Fibroblast of skin of abdomen (primary cell): ENCODE data around the gene GP1BB.
A peak's percentile ranks its signal among the peaks of the same experiment; 100 is the strongest.
"Not testable (repeated sequence)": the region's sequence is repeated elsewhere in the genome, so short reads cannot be mapped to it uniquely, and the experiment has no call there.

ENCODE experiments used
- DNase-seq: peaks from one replicate; pipeline ENCODE4 v3.0.0-alpha.2; 2013

GP1BB gene

DNA sequence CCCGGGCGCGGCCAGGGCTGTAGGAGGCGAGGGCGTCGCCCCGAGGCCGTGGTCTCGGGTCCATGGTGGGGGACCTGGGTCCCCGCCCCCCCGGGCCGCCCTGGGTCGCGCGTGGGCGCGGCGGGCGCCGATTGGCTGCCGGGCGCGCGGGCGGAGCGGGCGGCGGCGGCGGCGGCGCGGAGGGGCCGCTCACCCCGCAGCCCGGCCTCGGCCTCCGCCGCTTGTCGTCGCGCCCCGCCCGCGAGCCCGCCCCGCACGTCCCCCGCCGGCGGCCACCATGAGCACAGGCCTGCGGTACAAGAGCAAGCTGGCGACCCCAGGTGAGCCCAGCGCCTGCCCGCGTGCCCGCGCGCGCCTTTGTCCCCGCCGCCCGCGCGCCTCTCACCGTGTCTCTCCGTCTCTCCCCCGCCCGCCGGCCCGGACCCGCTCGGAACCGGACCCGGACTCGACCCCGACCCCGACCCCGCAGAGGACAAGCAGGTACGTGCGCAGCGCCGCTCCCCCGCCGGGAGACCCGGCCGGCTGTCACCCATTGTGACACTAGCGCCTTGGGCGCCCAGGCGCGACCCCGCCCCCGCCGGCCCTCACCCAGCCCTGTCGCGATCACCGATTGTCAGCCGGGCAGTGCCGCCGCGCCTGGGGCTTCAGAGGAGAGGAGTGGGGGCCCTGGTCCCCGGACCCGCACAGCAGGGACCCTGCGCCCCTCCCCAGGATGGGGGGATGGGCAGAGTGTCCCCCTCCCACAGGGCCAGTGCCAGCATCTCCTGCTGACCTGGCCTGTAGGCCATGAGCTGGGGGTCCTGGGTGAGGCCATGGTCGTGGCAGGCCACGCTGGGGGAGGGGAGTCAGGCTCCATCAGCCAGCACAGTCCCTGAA is 8.8 kb upstream of the GP1BB start, which contains the start of gene SEPTIN5:
Gene SEPTIN5 (plus strand): TSS at position 192 of the 876 bp plus-strand sequence. CDS start 86 bp downstream, at position 278.
- no peak for DNase-seq

DNA sequence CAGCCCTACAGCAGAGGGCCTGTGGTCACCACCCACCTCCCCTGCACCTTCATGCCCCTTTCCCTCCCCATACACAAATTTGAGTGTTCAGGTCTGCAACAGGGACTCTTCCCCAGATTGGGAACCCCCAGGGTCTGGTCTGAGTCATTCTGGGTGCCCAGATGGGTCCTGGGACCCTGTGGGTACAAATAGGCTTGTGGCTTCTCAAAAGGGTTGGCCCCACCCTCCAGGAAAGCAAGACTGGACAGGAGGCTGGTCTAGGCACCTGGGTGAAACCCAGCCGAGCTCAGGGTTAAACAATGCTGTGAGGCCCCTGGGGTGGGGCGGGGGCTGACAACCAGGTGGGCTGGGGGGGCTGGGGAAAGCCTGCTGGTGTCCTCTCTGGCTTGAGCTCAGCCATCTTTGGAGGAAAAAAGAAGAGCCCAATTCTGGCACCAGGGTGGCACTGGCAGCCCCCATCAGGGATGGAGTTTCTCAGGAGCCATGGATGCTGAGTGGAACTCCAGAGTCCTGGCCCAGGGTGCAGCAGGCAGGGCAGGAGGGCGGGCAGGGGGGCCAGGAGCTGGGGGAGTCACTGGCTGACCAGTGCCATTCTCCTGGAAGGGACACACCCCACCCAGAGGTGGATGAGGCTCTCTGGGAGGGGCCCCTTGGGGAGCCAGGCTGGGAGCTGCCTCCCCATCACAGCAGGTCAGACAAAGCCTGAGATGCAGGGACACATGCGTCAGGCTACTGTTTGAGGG is 8.0 kb upstream of the GP1BB start:
- DNase-seq, result no peak

DNA sequence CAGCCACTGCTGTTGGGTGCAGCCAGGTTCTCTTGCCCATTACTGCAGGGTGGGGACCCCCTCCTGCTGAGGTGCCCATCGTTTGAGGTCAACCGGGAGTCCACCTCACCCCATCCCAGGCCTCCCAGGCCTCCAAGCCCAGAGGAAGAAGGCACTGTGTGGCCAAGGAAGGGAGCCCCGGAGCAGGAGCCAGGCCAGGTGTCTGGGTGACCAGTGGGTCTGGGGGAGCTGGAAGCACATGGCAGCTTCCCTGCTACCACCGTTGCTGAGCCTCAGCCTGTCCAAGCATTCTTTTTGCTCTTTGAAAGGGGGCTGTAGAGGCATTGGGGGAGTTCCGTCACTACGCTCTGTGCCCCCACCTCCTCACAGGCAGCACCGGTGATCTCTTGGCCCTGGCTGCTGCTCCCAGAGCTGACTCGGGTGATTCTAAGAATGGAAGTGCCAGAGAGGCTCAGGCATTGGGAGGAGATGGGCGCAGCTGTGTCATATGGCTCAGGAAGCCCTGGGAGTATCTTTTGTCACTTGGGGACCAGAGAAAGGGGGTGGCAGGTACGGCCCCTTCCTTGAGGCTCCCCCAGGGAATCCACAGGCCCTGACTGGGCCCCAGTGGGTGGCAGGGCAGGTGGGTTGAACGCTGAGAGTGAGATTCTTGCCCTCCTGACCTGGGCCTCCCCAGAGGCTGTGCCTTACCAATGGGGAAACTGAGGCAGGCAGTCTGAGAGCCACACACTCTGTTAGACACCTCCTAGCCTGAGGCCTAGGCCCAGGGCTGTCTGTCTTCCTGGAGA is 7.1 kb upstream of the GP1BB start:
- DNase-seq, result no peak

DNA sequence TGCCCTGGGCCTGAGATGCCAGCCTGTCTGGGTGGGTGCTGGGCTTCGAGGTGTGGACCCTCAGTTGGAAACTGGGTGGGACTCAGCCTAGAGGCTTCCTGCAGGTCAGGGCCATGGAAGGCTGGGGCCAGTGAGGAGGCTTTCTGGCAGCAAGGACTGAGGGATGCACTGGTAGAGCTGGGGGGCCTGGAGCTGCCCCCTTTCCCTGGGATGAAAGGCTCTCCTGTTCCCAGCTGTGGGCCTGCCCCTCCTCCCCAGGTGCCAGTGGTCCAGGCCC is 6.6 kb upstream of the GP1BB start:
- DNase-seq, result no peak

DNA sequence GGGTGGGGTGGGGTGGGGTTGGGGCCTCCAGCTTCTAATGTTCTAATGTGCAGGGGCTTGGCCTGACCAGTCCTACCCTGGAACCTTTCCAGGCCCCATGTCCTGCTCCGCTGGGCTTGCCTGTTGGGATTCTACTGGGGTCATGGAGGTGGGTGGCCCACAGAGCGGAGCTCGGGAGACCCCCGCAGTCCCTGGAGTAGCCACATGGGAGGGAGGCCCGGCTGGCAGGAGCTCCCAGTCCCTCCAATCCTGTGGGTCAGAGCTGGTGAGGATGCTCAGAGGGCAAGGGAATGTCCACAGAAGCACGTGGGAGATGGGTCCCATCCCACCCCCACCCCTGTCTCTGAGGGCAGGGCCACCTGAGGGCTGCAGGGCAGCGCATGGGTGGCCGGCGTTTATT is 6.2 kb upstream of the GP1BB start:
- no peak for DNase-seq

DNA sequence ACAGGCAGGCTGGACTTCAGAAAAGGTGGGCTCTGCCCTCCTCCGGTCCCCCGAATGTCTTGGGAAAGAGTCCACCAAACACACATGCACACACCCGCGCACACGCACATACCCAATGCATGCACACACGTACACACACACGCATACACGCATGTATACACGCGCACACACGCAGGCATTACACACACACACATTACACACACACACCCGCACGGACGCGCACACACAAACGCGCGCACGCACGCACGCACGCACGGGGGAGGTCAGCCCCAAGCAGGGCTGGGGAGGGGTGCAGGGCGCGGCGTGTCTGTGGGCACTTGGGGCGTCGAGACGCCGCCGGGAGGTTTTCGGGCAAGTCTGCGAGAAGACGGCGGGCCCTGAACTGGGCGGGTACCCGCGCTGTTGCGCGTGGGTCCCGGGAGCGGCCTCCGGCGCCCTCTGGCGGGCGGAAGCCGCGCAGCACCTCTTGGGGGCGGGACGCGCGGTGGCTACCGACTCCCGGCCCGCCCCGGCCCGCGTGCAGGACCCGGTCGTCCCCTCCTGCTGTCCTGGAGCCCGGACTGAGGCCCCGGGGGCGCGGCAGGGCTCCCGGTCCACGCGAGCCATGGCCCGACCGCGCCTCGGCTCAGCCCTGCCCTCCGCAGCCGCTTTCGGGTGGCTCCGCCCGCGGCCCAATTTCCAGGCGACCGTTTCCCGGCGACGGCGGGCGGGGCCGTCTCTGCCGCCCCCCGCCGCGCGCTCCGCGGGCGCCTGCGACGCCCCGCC is 5.5 kb upstream of the GP1BB start:
- peak; percentile 63 for DNase-seq

DNA sequence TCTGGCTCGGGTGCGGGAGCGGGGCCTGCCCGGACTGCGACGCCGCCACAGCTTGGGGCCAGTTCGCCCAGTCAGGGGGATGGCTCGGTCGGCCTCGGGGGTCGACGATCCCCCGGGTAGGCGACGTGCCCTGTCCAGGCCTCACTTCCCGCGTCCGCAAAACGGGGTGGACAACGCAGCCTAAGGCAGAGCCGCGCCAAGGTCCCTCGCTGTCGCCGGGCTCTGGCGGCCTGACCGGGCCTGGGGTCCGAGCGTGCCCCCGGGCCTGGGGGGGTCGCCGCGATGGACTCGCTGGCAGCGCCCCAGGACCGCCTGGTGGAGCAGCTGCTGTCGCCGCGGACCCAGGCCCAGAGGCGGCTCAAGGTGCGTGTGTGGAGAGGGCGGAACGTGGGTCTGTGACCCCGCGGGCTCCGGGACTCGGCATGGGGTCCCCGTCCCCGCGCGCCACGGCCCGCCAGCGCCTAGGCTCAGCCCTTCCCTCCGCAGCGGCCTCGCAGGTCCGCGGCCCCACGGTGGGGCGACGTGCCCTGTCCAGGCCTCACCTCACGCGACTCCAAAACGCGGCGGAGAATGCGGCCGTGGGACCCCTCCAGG is 4.8 kb upstream of the GP1BB start:
- DNase-seq, result no peak

DNA sequence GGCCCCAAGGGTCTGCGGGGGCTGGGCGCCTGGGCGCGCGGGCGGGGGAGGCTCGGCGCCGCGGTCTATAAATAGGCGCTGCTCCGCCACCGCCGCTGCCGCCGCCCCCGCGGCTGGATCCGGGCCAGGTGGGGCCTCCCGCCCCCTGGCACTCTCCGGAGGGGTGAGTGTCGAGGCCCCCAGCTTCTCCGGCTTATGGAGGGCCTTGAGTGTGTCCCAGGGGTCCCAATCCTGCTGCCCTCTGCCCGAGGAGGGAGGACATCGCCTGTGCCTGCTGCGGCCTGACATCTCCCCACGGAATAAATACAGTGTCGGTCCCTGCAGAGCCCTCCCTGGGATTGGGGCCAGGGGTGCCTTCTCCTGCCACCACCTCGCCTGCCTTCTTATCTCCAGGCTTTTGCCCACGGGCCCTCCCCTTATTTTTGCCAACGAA is 4.3 kb upstream of the GP1BB start:
- DNase-seq, result no peak

DNA sequence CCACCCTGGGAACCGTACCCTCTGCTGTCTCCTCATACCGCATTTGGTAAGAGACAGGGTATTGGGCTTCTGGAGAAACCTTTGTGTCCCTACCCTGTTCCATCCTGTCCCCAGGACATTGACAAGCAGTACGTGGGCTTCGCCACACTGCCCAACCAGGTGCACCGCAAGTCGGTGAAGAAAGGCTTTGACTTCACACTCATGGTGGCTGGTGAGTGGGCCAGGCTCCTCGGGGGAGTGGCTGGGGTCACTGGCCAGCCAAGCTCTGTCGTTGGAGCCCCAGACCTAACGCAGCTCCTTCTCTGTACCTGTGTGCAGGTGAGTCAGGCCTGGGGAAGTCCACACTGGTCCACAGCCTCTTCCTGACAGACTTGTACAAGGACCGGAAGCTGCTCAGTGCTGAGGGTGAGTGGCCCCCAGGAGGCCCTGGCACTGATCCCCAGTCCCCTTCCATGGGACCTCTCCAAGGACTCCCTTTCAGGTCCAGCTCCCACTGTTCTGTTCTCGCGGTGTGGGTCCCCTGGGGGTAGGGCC is 3.8 kb upstream of the GP1BB start:
- DNase-seq, result no peak

DNA sequence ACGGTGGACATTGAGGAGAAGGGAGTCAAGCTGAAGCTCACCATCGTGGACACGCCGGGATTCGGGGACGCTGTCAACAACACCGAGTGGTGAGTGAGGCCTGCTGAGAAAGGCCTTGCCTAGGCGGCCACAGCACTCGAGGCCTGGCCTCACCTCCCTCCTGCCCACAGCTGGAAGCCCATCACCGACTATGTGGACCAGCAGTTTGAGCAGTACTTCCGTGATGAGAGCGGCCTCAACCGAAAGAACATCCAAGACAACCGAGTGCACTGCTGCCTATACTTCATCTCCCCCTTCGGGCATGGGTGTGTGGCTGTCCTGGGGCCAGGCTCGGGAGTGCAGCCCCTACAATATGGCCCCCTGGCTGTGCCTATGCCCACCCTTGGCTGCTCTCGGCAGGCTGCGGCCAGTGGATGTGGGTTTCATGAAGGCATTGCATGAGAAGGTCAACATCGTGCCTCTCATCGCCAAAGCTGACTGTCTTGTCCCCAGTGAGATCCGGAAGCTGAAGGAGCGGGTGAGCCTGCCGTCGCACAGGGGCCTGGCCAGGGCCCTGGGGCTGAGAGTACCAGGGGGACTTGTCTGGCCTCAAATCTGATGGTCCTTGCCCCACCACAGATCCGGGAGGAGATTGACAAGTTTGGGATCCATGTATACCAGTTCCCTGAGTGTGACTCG is 3.0 kb upstream of the GP1BB start:
- no peak for DNase-seq

DNA sequence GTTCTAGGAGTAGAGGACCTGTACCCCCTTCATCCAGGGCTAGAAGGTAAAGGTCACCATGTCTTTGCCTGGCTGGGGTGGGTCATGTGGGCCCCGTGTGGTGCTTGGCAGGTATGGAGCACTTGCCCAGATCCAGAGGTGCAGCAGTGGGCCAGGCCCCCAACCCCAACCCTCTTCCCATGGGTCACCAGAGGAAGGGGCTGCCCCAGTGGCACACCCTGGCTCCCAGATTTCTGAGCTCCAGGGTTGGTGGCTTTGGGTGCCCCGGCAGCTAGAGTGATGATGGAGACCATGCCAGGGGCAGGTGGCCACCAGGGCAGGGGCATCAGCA is 2.4 kb upstream of the GP1BB start:
- no peak for DNase-seq

DNA sequence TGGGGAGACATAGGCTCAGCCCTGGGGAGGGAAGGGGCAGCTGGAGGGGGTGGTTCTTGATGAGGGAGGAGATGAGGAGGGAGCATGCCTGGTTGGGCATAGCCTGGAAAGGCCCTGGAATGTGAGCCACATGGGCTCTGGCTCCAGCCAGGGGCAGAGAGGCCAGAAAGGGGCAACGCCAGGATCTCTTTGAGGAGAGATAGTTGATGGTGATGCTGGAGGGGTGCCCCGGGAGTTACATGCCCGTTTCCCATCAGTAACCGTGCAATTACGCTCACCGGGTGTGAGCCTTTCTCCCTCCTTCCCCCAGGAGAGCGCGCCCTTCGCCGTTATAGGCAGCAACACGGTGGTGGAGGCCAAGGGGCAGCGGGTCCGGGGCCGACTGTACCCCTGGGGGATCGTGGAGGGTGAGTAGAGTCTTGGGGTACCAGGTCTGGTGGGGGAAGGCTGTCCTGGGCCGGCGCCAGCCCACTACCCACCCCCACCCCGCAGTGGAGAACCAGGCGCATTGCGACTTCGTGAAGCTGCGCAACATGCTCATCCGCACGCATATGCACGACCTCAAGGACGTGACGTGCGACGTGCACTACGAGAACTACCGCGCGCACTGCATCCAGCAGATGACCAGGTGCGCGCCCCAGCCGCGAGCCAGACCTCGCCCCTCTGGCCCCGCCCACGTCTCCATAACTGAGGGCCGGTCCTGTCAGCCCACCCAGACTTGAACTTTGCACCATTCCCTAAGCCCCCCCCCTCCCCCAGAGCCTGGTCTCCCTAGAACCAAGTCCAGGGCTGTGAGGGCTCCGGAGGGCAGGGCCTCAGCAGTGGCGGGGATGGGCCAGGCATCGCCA is 1.8 kb upstream of the GP1BB start:
- DNase-seq, result no peak

DNA sequence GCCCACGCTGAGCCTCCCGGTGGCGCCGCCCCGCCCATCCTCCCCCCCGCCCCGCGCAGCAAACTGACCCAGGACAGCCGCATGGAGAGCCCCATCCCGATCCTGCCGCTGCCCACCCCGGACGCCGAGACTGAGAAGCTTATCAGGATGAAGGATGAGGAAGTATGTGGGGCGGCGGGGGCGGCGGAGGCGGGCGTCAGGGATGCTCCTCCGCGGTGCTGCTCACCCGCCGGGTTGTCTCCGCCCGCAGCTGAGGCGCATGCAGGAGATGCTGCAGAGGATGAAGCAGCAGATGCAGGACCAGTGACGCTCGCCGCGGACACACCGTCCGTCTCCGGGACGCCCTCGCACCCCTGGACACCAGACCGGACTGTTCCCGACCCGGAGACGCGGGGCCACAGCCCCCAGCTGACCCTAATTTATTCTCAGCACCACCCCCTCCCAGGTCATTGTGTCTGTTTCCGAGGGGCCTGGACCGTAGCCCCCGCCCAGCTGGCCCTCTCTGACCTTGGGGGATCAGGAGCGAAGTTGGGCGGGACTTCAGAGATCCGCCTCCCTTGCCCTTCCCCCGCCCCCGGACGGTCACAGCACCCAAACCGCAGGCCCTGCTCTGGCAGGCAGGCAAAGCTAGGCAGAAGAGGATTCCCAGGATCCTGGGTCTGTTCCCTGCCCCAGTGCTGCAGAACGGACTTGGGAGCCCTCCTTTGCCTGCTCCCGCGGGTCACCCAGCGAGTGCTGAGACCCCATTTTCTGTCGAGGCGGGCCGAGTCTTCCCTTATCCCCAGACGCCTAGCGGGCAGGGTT is 959 bp upstream of the GP1BB start:
- no peak for DNase-seq

DNA sequence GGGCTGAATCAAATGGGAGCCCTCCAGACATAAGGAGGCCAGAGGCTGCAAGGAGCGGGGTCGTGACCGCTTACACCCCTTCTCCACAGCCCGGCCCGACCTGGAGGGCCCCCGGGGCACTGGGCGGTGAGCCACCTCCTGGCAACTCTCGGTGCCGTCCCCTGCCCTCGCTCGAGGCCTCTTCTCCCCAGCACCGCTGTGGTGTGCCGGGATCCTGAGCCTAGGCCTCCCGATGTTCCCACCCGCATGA is 432 bp upstream of the GP1BB start:
- DNase-seq, result no peak

DNA sequence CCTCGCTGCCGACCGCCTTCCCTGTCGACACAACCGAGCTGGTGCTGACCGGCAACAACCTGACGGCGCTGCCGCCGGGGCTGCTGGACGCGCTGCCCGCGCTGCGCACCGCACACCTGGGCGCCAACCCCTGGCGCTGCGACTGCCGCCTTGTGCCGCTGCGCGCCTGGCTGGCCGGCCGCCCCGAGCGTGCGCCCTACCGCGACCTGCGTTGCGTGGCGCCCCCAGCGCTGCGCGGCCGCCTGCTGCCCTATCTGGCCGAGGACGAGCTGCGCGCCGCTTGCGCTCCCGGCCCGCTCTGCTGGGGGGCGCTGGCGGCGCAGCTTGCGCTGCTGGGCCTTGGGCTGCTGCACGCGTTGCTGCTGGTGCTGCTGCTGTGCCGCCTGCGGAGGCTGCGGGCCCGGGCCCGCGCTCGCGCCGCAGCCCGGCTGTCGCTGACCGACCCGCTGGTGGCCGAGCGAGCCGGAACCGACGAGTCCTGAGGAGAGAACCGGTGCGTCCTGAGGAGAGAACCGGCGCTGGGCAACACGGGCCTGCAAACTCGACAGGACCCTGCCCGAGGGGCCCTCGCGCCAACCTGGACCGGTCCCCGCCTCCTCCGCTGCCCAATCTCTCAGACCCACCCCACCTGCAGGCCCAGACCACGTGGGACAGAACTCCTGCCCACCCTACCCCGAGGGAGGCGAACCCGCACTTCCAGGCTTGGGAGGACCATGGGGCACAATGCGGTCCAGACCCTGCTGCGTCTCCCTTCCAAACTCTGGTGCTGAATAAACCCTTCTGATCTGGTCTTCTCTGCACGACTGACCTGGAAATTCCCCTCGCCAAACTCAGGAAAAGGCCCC is 866 bp downstream of the GP1BB start:
- DNase-seq, result no peak

DNA sequence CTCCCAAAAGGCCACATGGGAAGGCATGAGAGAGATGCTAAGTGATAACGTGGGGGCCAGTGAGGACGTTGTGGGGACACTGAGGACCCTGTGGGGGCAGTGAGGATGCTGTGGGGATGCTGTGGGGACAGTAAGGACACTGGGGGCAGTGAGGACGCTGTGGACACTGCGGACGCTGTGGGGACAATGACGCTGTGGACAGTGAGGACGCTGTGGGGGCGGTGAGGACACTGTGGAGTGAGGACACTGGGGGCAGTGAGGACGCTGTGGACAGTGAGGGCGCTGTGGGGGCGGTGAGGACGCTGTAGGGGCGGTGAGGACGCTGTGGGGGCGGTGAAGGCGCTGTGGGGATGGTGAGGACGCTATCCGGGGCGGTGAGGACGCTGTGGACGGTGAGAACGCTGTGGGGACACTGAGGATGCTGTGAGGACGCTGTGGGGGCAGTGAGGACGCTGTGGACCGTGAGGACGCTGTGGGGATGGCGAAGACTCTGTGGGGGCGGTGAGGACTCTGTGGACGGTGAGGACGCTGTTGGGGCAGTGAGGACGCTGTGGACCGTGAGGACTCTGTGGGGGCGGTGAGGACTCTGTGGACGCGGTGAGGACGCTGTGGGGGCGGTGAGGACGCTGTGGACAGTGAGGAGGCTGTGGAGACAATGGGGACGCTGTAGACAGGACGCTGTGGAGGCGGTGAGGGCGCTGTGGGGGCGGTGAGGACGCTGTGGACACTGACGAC is 1.8 kb downstream of the GP1BB start:
- no peak for DNase-seq

DNA sequence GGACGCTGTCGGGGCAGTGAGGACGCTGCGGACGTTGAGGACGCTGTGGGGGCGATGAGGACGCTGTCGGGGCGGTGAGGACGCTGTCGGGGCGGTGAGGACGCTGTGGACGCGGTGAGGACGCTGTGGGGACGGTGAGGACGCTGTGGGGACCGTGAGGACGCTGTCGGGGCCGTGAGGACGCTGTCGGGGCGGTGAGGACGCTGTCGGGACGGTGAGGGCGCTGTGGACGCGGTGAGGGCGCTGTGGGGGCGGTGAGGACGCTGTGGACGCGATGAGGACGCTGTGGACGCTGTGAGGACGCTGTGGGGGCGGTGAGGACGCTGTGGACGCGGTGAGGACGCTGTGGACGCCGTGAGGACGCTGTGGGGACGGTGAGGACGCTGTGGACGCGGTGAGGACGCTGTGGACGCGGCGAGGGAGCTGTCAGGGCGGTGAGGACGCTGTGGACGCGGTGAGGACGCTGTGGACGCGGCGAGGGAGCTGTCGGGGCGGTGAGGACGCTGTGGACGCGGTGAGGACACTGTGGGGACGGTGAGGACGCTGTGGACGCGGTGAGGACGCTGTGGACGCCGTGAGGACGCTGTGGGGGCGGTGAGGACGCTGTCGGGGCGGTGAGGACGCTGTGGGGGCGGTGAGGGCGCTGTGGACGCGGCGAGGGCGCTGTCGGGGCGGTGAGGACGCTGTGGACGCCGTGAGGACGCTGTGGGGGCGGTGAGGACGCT is 2.9 kb downstream of the GP1BB start:
- not testable (repeated sequence) for DNase-seq
